ENCODE data around the gene ITK.

Gene ITK

DNA sequence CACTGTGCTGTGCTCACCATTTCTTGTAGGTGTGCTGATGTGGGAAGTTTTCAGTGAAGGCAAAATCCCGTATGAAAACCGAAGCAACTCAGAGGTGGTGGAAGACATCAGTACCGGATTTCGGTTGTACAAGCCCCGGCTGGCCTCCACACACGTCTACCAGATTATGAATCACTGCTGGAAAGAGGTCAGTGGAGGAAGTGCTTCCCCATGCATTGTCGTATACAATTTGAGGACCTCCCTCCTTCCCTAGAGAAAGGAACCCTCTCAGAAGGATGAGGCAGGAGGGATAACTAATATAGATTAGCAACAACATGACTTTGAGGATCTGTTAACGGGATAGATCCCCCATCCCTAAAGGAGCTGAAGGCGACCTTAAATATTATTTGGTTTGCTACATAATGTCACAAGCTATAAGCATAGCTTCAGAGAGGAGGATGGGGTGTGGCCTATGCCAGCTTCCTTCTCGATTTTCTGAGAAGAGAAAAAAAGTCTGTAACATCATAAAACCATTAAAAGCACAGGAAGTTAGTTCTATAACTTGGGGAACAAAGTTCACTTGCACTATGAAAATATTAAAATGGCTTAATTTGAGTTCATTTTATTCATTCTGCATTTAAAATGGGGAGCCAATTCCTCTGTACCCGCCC, 68.3 kb downstream of the ITK start:
- DNase-seq (ENCODE audit: low spot score) = no peak

DNA sequence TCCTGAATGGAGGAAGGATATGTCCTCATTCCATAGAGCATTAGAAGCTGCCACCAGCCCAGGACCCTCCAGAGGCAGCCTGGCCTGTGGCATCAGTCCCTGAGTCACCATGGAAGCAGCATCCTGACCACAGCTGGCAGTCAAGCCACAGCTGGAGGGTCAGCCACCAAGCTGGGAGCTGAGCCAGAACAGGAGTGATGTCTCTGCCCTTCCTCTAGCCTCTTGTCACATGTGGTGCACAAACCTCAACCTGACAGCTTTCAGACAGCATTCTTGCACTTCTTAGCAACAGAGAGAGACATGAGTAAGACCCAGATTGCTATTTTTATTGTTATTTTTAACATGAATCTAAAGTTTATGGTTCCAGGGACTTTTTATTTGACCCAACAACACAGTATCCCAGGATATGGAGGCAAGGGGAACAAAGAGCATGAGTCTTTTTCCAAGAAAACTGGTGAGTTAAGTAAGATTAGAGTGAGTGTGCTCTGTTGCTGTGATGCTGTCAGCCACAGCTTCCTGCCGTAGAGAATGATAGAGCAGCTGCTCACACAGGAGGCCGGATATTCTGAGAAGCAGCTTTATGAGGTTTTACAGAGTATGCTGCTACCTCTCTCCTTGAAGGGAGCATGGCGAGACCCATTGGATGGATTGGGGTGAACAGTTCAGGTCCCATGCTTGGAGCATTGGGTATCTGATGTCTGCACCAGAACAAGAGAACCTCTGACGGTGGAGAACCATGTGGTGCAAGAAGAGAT, 72.2 kb downstream of the ITK start:
- DNase-seq (ENCODE audit: low spot score) = peak; percentile 35

DNA sequence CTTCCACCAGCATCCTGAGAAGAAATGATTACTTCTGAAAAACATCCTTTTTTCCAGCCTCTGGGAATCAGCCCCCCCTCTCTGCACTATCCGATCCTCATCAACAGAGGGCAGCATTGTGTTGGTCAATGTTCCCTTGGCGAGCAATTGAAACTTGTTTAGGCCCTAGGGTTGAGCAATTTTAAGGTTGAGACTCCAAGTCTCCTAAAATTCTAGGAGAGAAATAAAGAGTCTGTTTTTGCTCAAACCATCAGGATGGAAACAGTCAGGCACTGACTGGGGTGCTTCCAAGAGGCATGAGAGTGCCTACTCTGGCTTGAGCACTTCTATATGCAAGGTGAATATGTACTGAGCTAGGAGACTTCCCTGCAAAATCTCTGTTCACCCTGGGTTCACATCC, 72.9 kb downstream of the ITK start:
- DNase-seq (ENCODE audit: low spot score) = peak; percentile 28

DNA sequence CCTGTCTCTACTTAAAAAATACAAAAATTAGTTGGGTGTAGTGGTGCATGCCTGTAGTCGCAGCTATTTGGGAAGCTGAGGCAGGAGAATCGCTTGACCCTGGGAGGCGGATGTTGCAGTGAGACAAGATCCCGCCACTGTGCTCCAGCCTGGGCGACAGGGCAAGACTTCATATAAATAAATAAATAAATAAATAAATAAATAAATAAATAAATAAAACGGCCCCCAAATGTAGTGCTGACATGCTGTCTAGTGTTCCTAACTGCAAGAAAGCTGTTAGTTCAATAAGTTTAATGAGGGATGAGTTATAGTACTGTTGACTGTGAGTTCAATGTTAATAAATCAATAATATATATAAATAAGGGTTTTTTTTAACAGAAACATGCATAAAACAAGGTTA, 77.8 kb downstream of the ITK start:
- DNase-seq (ENCODE audit: low spot score) = no peak

DNA sequence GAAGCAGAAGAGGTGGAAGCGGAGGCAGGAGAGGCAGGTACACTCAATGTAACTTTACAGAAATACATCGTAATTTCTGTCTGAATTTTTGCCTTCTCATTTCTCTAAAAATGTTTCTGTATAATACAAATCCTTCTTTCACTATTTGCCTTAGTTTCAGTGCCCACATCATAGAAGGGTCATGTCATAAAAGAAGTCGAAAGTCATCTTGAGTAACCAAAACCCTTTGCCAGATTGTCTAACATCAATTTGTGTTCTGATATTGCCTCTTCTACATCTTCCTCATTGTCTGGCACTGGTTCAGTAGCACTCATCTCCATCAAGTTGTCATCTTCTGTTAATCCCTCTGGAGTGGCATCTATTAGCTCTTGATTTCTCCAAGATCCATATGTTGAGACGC, 79.1 kb downstream of the ITK start:
- no peak for DNase-seq (ENCODE audit: low spot score)

DNA sequence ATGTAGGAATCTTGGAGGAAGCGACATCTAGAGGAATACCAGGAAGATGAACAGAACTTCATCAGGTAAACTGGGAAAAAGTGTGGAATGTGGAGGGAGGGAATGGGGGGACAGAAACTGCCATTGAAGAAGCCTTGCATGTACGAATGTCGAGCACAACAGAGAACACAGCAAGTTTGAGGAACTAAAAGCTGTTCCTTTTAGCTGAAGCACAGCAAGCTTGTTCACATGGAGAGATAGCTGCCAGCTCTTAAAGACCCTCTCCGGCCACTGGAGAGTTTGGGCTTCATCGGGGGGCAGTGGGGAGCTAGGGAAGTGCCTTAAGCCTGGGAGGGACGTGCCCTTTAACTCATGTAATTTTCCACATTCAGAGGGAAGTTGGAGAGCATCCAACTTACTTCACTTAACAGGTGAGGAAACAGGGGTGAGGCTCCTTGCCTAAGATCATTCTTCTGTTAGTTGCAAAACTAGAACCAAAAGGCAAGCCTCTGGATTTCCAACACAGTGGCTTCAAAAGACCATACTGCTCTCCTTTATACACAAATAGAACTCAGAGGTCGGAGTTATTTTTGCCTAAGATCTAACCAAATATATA, 83.0 kb downstream of the ITK start:
- no peak for DNase-seq (ENCODE audit: low spot score)

DNA sequence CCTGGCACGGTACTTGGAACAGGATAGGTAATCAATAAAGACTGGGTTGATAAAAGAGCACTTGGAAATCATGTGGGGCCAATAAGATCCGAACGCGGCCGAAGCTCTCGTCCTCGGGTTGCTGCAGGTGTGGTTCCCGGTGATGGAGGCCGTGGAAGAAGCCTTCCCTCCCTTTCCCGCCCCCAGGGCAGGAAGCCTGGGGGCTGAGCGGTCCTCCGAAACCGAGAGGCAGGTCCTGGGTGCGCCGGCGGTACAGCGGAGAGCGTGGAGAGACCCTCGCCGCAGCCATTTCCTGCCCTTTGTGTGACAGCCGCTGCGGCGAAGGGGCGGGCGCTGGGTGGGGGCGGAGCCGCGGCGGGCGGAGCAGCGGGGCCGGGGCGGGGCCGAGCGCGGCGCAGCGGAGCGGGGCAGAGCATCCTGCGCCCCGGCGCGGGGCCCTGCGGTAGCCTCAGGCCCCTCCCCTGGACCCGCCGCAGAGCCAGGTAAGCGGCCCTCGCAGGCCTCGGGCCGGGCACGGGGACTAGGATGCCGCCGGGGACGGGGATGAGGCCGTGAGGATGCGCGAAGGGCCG, 85.2 kb downstream of the ITK start, which contains the start of gene CYFIP2:
Gene CYFIP2 (plus strand): TSS at position 410 of the 572 bp plus-strand sequence. CDS start 19,239 bp downstream, outside the sequence.
- DNase-seq (ENCODE audit: low spot score) = no peak

DNA sequence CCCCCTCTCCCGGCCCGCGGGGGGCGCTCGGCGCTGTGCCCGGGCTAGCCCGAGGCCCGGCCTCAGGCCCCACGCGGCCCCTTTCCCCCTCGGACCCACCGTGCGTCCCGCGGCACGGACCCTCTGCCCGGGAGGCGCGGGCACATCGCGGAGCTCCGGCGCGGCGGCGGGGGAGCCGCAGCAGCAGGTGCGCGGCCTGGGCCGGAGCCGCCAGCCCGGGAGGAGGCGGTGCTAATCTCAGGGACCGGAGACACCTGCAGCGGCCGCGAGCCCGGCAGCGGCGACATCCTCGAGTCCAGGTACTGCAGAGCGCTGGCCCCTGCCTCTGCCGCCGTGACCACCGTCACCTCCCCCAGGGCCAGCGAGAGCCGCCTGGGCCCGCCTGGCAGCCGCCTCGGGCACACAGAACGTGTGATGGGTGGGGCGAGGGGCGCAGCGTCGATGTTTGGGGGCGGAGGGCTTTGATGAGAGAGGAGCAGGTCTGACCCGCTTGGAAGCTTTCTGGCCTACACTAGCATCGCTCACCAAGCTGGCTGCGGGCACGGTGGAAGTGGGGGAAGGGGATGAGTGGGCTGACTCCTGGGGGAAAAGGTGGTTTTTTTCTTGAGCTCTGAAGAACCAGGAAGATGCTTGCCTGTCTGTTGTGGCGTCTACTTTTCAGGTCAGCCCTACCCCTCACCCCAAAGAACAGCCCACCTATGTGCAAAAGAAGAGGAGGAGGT, 85.8 kb downstream of the ITK start:
- DNase-seq (ENCODE audit: low spot score) = no peak

DNA sequence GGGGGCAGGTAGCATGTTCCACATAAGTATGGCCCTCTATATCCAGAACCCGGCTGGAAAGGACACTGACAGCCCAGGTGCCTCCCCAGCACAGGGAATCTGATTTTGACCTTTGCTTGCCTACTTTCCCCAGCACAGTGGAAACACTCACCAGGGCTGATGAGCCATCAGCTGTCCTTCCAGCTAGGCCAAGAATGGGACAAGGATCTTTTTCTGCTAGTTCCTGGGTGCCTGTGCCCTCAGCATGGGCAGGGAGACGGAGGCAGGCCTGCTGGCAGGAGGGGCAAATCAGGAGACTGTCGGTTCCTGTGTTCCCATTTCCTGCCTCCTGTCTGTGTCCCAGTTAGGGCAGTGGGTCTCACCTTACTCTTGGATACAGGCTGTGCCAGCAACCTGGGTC, 86.4 kb downstream of the ITK start:
- no peak for DNase-seq (ENCODE audit: low spot score)

DNA sequence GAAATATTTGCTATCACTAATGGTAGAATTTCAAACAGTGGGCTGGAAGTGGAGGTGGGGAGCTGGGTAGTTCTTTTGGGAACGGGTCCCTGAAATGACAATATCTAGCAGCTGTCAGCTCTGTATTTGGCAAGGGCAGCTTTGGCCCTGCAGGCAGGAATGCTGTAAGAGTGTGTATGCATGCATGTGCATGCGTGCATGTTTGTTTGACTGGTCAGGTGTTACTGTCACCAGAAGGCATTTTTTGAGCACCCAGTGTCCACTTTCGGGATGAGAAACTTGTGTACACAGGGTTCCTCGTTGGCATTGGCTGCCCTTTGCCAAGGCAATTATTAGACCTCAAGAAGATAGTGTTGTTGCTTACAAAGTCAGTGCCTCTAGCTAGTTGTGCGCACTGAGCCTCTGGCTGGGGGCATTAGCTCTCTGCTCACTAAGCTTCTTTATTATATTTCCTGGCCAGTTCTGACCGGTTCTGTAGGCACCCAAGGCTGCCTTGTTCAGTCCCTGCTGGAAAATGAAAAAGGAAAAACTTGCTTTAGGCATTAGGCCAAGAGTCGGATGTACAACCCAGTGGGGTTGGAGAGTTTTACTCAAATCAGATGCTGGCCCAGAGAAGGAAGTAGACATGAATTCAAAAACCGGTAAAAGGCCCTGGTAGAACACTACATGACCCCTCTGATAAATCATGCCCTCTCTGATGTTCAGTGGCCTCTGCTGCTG, 87.3 kb downstream of the ITK start:
- DNase-seq (ENCODE audit: low spot score) = no peak

DNA sequence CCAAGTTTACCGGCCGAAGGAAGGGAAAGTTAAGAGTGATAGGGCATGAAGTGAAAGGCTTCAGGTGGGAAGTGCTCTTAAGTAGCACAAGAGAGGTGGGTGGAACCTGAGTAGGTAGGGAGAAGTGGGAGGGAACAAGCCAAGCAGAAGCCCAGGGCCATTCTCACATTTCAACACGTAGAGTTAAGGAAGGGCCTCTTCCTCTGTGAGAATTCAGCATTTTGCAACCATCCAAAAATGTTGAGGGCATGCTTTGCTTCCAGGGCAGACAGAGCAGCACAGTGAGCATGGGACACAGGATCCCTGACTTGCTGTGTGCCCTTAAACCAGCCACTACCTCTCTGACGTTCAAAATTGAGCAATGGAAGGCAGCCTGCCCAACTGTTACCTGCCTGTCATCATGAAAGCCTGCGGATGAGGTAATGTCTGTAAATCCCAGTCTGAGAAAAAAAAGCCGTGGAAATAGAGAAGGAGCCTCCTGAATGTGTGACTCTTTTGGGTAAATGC, 88.6 kb downstream of the ITK start:
- no peak for DNase-seq (ENCODE audit: low spot score)

DNA sequence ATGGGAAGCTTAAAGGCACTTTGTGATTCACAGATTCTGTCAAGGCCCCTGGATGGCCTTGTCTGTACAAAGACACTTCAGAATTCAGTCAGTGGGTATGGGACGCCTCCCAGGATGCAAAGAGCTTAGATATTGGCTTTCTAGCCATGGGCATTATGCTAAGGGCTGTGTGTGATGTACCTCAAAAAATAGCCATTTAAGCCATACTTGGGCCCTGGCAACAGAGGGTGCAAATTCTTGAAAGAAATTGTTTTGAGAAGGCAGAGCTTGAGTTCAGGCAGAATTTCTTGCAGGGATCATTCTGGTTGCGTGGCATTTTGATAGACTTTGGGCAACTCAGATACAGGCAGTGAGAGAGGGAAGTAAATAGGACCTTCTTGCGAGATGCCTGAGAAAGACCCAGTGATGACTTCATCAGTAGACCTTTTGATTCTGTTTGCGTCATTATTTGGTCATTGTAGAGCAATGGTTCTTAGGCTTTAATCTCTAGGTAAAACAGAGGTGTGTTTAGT, 89.2 kb downstream of the ITK start:
- no peak for DNase-seq (ENCODE audit: low spot score)

DNA sequence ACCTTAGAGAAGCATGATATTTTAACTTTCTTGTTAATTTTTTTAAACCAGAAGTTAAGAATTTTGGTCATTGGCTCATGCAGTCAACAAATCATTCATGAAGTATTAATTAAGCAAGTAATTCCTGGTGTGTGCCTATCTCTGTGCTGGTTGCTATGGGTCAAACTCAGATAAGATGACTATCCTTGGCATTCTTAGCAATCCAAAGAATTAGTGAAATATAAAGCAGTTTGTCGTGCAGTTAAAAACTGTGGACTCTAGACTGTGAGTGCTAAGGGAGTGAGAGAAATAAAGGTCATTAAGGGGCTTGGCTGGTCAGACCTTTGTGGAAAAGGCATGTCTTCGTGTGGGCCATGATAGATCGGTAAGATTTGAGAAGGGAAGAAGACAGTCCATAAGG, 90.1 kb downstream of the ITK start:
- no peak for DNase-seq (ENCODE audit: low spot score)

DNA sequence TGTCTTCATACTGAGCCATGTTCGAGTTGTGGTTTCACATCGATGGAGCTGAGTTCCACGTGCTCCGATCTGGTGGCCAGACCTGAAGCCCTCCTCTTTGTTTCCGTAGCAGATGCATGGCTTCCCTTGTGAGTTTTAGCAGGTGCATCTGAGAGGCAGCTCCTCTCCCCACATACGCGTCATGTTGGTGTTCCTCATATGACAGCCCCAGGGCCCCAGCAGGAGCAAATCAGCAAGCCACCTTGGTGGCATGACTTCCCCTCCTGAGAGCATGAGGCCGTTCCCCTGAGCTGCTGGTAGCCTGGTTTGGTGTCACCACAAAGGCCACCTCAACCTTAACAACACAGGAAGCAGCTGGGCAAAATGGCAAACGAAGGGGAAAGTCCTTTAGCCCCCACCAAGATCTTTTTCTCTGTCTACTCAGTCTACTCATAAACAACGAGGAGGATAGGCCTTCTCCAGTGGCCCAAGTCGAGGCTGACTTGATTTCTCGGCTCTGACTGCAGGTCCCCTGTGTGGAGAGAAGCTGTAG, 91.2 kb downstream of the ITK start:
- DNase-seq (ENCODE audit: low spot score) = no peak

DNA sequence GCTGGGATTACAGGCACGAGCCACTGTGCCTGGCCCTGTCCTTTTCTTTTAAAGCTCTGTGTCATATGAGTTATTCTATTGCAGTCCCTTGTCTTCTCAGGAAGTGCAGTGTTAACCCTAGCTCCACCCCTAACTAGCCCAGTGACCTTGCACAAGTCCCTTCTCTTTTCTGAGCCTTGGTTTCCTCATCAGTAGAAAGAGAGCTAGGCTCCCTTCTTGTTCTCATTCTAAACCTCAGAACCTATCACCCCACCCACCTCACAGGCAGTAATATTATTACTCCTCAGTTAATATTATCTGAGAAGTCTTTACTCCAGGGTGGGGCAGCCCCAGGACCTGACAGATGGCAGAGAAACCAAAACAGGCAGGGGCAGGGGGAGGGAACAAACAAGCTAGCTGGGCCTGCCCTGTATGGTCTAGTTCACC, 92.5 kb downstream of the ITK start:
- DNase-seq (ENCODE audit: low spot score) = no peak

DNA sequence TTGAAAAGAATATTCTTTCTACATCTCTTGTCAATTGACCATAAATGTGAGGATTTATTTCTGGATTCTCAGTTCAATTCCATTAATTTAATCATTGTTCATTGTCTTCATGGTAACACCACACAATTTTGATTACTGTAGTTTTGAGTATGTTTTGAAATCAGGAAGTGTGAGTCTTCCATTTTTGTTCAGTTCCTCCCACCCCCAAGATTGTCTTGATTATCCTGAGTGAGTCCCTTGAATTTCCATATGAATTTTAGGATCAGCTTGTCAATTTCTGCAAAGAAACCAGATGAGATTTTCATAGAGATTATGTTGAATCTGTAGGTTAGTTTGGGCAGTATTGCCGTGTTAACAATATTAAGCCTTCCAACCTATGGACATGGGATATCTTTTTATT, 94.8 kb downstream of the ITK start:
- DNase-seq (ENCODE audit: low spot score) = no peak

DNA sequence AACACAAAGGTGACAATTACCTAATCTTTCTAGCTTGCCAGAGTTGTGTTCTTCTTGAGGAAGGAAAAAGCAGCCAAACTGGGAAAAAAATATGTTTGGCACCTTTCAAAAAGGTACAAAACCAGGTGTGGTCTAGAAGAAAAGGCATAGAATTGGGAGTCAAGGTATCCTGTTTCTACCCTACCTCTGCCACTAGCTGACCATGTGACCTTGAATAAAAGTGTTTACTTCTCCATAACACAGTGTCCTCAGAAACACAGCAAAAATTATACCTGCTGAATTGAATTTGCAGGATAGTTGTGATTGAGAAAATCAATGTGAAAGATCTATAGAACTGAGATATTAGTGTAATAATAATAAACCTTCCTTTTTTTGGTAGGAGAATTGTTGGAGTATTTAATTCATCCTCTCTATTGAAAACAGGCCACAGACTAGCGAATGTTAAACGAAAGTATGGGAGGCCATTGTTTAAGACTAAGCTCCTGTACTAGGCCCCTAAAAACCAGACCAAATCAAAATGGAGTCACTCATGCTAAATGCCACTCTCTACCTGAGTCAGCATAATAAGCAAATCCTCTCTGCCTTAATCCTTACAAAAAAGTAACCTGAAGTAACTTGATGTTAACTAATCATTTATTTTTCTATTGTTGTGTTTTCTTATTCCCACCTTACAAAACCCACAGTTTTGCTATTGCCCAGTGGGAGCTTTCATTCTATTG, 97.8 kb downstream of the ITK start:
- no peak for DNase-seq (ENCODE audit: low spot score)

DNA sequence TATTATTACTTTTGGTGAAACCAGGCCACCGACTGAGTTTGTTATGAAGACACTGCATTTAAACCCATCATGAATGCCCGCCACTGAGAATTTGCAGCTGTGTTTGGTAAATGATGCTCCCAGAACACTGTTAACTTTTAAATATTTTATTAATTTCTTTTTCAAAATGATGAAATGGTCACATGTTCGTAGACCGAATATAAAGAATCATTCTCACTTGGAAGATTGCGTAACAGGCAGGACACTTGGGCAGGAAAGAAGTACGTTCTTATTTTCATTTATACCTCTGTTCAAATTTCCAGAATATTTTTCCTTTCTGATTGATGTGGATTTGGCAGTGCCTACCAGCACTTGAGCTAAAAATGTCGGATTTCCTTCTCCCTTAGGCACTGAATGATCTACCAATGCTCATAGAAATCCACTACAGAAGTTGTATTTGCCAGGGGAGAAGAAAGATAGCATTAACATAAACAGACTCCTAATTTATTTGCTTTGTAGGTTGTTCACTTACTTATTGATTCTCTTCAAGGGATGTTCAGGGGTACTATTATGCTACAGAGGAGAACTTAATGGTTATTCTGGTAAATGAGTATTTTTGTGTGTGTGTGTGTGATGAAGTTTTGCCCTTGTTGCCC, 99.1 kb downstream of the ITK start:
- DNase-seq (ENCODE audit: low spot score) = no peak

DNA sequence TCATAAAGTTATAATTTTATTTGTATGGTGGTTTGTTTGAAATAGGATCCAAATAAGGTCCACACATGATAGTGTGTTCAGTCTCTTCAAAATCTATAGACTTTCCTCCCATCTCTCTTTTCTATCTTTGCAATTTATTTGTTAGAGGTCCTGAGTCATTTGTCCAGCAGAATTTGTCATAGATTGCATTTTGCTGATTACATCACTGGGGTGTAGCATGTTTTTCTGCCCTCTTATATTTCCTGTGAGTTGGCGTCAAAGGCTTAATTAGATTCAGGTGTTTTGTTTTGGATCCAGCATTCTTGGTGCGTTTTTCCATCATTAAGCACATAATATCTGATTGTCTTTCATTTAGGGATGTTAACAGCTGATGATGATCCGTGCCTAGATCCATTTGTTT, 100.3 kb downstream of the ITK start:
- no peak for DNase-seq (ENCODE audit: low spot score)

DNA sequence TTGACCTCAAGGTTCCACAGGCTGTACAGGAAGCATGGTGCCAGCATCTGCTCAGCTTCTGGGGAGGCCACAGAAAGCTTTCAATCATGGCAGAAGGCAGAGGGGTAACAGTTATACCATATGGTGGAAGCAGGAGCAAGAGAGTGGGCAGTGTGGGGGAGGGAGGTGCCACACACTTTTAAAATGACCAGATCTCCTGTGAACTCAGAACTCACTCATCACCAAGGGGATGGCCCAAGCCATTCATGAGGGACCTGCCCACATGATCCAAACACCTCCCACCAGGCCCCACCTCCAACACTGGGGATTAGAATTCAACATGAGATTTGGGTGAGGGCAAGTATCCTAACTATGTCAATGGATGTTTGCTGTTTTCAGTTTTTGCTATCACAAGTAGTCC, 101.5 kb downstream of the ITK start:
- no peak for DNase-seq (ENCODE audit: low spot score)

Measured in kidney capillary endothelial cell (primary cell).